ES-I3 (cell line): ENCODE results near the gene LHPP.
"Not testable (repeated sequence)": the region's sequence is repeated elsewhere in the genome, so short reads cannot be mapped to it uniquely, and the experiment has no call there.

Experiments used
- H3K36me3 ChIP-seq: 2 replicates; pipeline ENCODE4 v1.6.1; 2013; ENCODE audit warnings: mild to moderate bottlenecking, low read length, control low read depth, moderate library complexity; ENCODE audit not compliant: insufficient read depth
- H3K4me1 ChIP-seq: 2 replicates; pipeline ENCODE4 v1.6.1; 2013; ENCODE audit warnings: mild to moderate bottlenecking, control low read depth, low read length; ENCODE audit not compliant: insufficient read depth
- H3K9ac ChIP-seq: 2 replicates; pipeline ENCODE4 v1.6.1; 2013; ENCODE audit warnings: low read depth, mild to moderate bottlenecking, low read length, moderate library complexity
- H3K9me3 ChIP-seq: 2 replicates; pipeline ENCODE4 v1.6.1; 2013; ENCODE audit warnings: mild to moderate bottlenecking, low read length, moderate library complexity; ENCODE audit not compliant: control insufficient read depth, insufficient read depth

LHPP gene

DNA sequence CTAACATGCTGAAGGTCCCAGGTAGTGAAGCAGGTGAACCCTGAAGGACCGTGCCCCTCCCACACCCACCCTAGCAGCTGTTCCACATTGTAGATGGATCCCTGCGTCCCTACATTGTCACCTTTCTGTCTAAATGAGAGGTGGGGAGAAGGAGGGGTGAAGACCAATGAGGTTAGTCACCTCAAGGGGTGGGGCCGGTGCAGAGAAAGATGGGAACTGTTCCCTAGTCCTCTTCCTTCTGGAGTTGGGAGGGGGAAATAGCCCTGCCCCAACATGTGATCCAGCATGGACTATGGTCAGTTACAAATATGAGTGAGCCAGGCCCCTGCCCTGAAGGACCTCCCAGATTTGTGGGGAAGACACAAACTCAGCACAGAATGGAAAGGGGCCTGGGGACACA lies 124.5 kb downstream of the LHPP start:
- peaks cover 2% of the 10 kb centered on the region; the same call in 1 of the 2 replicates for H3K9me3 ChIP-seq
- H3K36me3 ChIP-seq = no peaks in the 10 kb centered on the region
- peaks cover 5% of the 10 kb centered on the region; the same call in 1 of the 2 replicates for H3K4me1 ChIP-seq
- H3K9ac ChIP-seq = no peak overlapping the region

DNA sequence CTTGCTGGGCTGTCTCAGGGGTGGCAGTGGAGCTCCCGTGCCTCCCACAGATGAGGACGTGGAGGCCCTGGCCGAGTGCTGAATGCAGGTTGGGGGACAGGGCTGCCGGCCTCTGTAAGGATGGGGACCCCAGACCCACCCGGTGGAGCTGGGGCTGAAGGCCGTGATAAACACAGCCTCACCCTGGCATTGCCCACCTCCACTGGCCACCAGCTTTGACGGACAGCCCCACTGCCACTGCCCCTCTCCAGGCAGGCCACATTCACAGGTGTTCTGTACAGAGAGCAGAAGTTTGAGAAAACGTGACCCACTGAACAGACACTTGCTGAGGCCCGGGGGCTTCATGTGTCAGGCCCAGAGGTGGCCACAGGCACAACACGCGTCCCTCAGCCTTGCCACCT lies 126.2 kb downstream of the LHPP start:
- no peaks in the 10 kb centered on the region for H3K9me3 ChIP-seq
- H3K4me1 ChIP-seq = peaks cover 5% of the 10 kb centered on the region; the same call in 1 of the 2 replicates
- no peaks in the 10 kb centered on the region for H3K36me3 ChIP-seq
- no peak overlapping the region for H3K9ac ChIP-seq

GRCh38 chr10:124588341-124588735 lies 126.7 kb downstream of the LHPP start:
- H3K36me3 ChIP-seq, H3K9me3 ChIP-seq, H3K9ac ChIP-seq, H3K4me1 ChIP-seq: not testable (repeated sequence)

DNA sequence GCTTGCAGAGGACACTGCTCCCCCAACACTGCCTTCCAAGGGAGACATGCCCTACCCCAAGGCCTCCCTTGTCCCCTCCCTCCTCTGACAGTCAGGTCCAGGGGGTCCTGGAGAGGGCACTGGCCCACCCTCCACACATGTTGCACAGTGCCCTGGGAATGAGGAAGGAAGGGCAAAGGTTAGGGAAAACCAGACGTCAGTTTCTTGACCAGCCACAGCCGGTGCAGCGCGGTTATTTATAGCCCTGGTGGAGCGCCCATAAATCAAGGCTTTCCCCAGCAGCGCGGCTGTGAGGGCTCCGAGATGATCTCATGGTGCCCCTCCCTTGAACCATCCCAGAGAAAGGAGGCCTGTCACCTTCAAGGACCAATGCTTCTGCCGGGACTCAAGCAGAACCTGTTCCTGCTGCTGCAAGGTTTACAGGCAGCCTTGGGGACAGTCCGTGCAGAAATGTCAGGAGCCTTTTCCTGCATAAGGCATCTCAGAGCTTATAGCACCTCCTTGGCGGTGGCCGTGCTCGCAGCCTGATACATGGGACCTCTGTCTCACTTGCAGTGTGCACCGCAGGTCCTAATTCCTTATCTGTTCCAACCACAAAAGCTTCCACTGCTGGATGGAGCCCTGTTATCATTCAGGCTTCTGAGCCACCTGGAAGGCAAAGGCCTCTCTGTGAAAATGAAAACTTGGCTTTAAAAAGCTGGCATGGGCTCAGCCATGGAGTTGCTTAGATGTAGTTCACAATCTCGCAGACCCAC lies 127.3 kb downstream of the LHPP start:
- no peak overlapping the region for H3K9ac ChIP-seq

DNA sequence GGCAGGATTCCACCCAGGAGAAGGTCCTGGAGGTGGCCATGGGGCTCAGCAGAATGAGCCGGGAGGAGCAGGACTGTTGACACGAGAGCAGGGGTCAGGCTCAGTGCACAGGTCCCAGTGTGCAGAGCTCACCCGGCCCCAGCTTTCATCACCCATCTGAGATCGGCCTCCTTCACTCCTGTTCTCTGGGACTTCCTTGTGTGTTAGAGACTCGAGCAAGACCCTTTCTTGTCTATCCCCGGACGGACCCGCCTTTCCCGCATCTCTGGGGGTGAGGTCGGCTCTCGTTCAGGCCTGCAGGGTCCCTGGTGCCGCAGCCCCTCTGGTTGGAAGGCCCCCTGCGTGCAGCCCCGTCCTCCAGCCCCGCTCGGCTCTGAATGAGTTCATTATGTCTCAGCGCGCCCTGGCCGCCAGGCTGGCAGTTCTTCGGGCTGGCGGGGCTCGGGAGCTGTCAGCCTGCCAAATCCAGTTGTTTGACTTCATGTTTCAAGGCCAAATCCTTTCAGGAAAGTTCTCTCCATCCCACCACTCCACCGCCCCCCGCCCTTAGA lies 127.9 kb downstream of the LHPP start:
- no peaks in the 10 kb centered on the region for H3K36me3 ChIP-seq
- H3K9ac ChIP-seq = no peak overlapping the region
- H3K4me1 ChIP-seq = peaks cover 5% of the 10 kb centered on the region; the same call in 1 of the 2 replicates
- H3K9me3 ChIP-seq = no peaks in the 10 kb centered on the region

More for the DNA sequence above, 127.3 kb downstream of the LHPP start:
- no peaks in the 10 kb centered on the region for H3K36me3 ChIP-seq
- H3K9me3 ChIP-seq = no peaks in the 10 kb centered on the region
- H3K4me1 ChIP-seq = peaks cover 5% of the 10 kb centered on the region; the same call in 1 of the 2 replicates

DNA sequence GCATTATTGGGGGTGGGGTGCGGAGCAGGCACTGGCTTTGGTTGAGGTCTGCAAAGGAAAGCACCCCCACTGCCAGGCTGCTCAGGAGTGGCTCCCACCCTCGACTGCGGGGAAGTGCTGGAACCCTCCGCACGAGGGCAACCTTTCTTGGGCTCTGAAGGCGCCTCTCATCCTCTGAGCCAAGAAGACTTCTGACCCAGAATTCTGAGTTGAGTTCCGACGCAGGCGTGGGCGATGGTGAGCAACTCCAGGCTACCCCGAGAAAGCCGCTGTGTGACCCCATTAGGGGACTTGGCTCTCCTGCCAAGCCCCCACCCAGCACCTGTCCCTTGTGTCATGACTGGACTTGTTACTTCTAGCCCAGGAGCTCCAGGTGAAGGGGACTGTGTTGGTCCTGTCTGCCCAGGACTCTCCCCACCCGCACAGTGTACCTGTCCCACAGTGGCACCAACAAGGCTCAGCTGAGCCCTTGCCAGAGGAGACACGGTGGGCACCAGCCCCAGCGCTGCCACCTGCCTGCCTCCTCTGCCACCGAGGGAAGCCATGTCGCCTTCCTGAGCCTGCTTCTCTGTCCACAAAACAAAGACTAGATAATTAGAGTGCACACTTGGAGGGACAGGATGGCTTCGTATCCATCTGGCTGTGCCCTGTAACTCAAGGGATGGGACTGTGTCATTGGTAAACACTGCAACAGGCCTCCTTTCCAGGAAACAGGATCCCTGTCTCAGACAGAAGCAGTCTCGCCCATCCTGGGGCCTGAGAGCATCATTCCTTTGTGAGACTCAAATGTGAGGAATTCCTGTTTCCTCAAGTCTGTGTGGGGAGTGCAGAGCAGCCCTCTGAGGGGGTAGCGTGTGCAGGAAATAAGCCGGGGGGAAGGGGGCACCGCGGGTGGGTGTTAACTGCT lies 128.8 kb downstream of the LHPP start:
- no peak overlapping the region for H3K9ac ChIP-seq
- H3K9me3 ChIP-seq = no peaks in the 10 kb centered on the region
- H3K36me3 ChIP-seq = no peaks in the 10 kb centered on the region
- H3K4me1 ChIP-seq = peaks cover 5% of the 10 kb centered on the region; the same call in 1 of the 2 replicates

DNA sequence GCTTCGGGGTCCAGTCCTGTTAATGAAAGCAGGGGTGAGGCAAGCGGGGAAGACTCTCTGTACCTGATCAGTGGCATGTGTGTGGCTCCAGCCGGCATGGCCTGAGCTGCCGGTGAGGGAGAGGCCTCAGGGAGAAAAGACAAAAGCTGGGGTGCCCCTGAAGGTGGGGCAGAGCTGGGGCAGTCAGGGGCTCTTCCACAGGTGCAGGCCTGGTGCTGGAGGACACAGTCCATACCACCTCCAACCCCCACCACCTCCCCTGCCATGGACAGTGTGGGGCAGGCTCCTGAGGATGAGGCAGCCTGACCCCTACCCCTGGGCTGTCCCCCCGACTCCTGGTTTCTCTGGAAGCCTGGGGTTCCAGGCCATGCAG lies 129.5 kb downstream of the LHPP start:
- no peaks in the 10 kb centered on the region for H3K36me3 ChIP-seq
- H3K4me1 ChIP-seq = peaks cover 4% of the 10 kb centered on the region; the same call in 1 of the 2 replicates
- no peaks in the 10 kb centered on the region for H3K9me3 ChIP-seq
- no peak overlapping the region for H3K9ac ChIP-seq

DNA sequence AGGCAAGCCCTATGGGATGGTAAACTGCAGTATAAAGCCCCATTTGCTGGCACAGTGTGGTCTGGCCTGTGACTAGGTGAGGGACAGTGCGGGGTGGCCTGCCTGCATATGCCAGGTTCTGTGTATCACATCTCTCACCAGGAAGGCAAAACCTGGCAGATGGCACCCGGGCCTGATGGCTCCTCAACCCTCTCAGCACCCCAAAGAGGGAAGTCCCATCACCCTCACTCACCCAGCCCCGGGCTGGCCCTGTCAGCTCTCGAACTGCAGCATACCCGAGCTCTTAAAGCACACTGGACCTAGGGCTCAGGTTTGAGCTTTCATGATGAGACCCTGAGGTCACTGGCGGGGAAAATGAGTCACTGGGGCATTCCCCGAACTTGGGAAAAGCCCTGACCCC lies 130.5 kb downstream of the LHPP start:
- no peaks in the 10 kb centered on the region for H3K4me1 ChIP-seq
- H3K9me3 ChIP-seq = no peaks in the 10 kb centered on the region
- no peak overlapping the region for H3K9ac ChIP-seq
- H3K36me3 ChIP-seq = no peaks in the 10 kb centered on the region

- H3K4me1 ChIP-seq = no peaks in the 10 kb centered on the region
- no peaks in the 10 kb centered on the region for H3K36me3 ChIP-seq
- H3K9ac ChIP-seq = no peak overlapping the region
- no peaks in the 10 kb centered on the region for H3K9me3 ChIP-seq
These were observed 131.3 kb downstream of the LHPP start for GRCh38 chr10:124592736-124593430.

DNA sequence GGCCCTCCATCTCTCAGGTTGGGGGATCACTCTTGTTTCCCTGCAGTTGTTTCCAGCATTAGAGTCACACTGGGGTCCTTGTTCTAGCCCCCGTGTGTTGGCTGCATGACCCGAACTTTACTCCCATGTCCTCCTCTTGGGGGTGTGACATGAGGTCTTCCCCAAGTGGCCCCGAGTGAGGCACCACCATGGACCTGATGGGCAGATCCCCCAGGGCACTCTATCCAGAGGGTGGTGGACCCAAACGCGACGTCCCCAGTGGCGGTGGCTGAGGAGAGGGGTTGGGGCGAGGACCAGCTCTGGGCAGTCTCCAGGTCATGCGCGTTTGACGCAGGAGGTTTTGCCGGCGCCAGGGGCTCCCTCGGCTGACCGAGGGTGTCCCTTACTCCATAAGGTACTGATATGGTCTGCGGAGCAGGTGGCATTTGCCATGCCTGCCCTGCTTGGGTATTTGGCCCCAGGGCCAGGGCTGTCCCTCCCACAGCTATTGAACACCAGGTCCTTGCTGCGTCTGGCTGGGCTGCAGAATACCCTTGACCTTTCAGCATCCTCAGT lies 131.9 kb downstream of the LHPP start:
- H3K9ac ChIP-seq = no peak overlapping the region
- no peaks in the 10 kb centered on the region for H3K9me3 ChIP-seq
- no peaks in the 10 kb centered on the region for H3K4me1 ChIP-seq
- no peaks in the 10 kb centered on the region for H3K36me3 ChIP-seq

DNA sequence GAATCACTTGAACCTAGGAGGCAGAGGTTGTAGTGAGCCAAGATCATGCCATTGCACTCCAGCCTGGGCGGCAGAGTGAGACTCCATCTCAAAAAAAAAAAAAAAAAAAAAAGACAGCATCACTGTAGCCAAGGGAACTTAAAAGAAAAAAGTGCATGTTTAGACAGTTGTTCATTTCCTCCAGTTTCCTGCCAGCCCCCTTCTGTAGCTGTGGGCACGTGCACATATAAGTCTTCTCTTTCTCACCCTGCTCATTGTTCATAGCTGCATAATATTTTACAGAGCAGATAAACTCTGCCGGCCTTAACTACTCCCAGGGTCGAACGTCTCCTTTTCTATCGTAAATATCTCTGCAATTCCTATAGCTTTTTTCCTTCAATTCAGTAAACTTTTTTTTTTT lies 132.6 kb downstream of the LHPP start:
- no peak overlapping the region for H3K9ac ChIP-seq
- H3K36me3 ChIP-seq = no peaks in the 10 kb centered on the region
- no peaks in the 10 kb centered on the region for H3K4me1 ChIP-seq
- no peaks in the 10 kb centered on the region for H3K9me3 ChIP-seq

DNA sequence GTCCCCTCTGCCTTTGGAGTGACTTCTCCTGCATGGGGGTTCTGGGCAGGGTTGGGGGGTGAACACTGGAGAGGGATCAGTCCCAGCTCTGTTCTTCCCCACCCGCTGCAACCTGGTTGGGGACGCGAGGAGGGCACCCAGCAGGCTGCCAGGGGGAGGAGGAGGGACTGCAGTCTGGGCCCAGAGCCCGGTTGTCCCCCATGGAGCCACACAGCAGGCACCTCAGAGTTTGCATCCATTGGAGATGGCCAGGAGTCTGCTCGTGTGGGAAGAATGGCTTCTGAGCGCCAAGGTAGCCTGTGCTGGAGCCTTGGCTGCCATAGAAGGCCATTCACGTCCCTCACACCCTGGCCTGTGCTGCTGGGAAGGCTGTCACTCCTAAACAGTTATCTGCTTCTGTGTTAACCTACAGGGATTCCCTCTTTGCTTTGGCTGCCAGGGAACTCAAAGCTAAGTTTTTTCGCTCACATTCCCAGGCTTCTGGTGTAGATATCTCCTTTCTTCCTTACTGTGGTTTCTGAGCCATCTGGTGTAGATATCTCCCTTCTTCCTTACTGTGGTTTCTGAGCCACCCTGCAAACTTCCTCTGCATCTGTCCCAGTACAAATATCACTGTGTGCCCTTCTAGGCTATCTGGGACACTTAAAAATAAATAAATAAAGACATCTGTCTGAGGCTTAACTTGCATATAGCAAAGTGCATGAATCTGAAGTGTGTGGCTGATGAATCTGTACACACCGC lies 133.7 kb downstream of the LHPP start:
- no peak overlapping the region for H3K9ac ChIP-seq
- no peaks in the 10 kb centered on the region for H3K36me3 ChIP-seq
- no peaks in the 10 kb centered on the region for H3K9me3 ChIP-seq
- H3K4me1 ChIP-seq = no peaks in the 10 kb centered on the region

GRCh38 chr10:124596116-124596785 lies 134.6 kb downstream of the LHPP start:
- Histone ChIP-seq H3K9ac (no peak overlapping the region), H3K36me3 (no peaks in the 10 kb centered on the region), H3K4me1 (no peaks in the 10 kb centered on the region), H3K9me3 (no peaks in the 10 kb centered on the region)
